Gastrocnemius medialis (tissue), 4 donors: ENCODE measurements around the gene PLOD3.

Experiments used
- CTCF ChIP-seq, 5 experiments: fragments of 450-650 bp in 3 of 5; fragments of 200-600 bp in 2 of 5; sonication (generic) in 2 of 5; IDR thresholded peaks in 4 of 5; conservative IDR thresholded peaks in 1 of 5; 1 replicate in 4 of 5; 2 replicates in 1 of 5; pipeline ENCODE4 v1.5.1; 2016 to 2019; ENCODE audit warnings: antibody characterized with exemption in 5 of 5, mild to moderate bottlenecking in 3 of 5, moderate library complexity in 3 of 5
- POLR2A ChIP-seq, 2 donors: fragments of 450-650 bp; IDR thresholded peaks; one replicate each; pipeline ENCODE4 v1.6.1; 2017; ENCODE audit warnings: antibody characterized with exemption in 2 of 2, mild to moderate bottlenecking in 2 of 2, moderate library complexity in 2 of 2

GRCh38 chr7:101172854-101173751, 44.3 kb downstream of the PLOD3 start:
- no peak for TF ChIP-seq POLR2A (IDR thresholded peaks at IDR 0.05)
- no peak for TF ChIP-seq CTCF (IDR thresholded peaks at IDR 0.05 in 4 of 5, conservative IDR thresholded peaks at IDR 0.05 in 1 of 5)
